ENCODE data around the gene COX6A1. TPM values are rescaled to one million over a fixed set of nuclear protein-coding genes. Genes with fewer than 3 reads are reported as not detected.

Gene COX6A1
- total RNA-seq, 1 experiment from 2014 or later, result 464 TPM

GRCh38 chr12:120406069-120406468 is 31.8 kb upstream of the COX6A1 start:
- RAD21 ChIA-PET (ENCODE audit: low non-redundant PET in 1 of 2, low total read pairs in 2 of 2, uncharacterized antibody in 2 of 2, unreplicated experiment in 2 of 2), result no interaction called here
- H3K27me3 ChIP-seq (ENCODE audit: insufficient read depth, low read length), result no peaks in the 10 kb centered on the region
- H3K4me2 ChIP-seq (ENCODE audit: low read length), result no peak overlapping the region
- H4K20me1 ChIP-seq (ENCODE audit: insufficient read depth), result no peaks in the 10 kb centered on the region
- intact Hi-C loops (cut with micrococcal nuclease), result no loop called here
- BruUV-seq (replicated peaks), result no TSS peak
- H3K9me3 ChIP-seq (ENCODE audit: control insufficient read depth in 1 of 2, insufficient read depth in 1 of 2, low read depth in 1 of 2, low read length in 2 of 2), result no peaks in the 10 kb centered on the region
- no peaks in the 10 kb centered on the region for H3K9me2 ChIP-seq (ENCODE audit: insufficient read depth)
- H3K9ac ChIP-seq (ENCODE audit: low read length), result no peak overlapping the region
- H3K36me3 ChIP-seq (ENCODE audit: control insufficient read depth in 1 of 2, insufficient read depth in 2 of 2, low read length in 2 of 2), result no peaks in the 10 kb centered on the region
- no peak for TF ChIP-seq JUND (IDR thresholded peaks at IDR 0.05)
- no peak for TF ChIP-seq SRF (IDR thresholded peaks at IDR 0.05; ENCODE audit: low read depth)
- no peak for TF ChIP-seq CBX3 (IDR thresholded peaks at IDR 0.05; ENCODE audit: low read depth)
- no peak for TF ChIP-seq EZH2phosphoT487 (IDR thresholded peaks at IDR 0.05; ENCODE audit: borderline replicate concordance)
- no peak for TF ChIP-seq CTCF (IDR thresholded peaks at IDR 0.05 in 2 of 3, conservative IDR thresholded peaks at IDR 0.05 in 1 of 3; ENCODE audit: borderline replicate concordance in 1 of 3, insufficient read depth in 1 of 3, low read depth in 2 of 3, low read length in 2 of 3)
- TF ChIP-seq EGR1 (IDR thresholded peaks at IDR 0.05; ENCODE audit: low read depth), result no peak
- TF ChIP-seq ELF1 (IDR thresholded peaks at IDR 0.05; ENCODE audit: borderline replicate concordance, low read depth), result no peak
- no peak for TF ChIP-seq TCF7L2 (IDR thresholded peaks at IDR 0.05; ENCODE audit: borderline replicate concordance, extremely low read depth, insufficient read depth, insufficient read length)
- no peak for TF ChIP-seq EZH2 (IDR thresholded peaks at IDR 0.05)
- no peak for TF ChIP-seq POLR2A (IDR thresholded peaks at IDR 0.05; ENCODE audit: borderline replicate concordance, extremely low read depth, insufficient read depth, insufficient read length)
- no peak for TF ChIP-seq RAD21 (IDR thresholded peaks at IDR 0.05; ENCODE audit: low read depth)
- TF ChIP-seq FOSL1 (IDR thresholded peaks at IDR 0.05; ENCODE audit: low read depth), result no peak
- no peak for TF ChIP-seq CEBPB (IDR thresholded peaks at IDR 0.05; ENCODE audit: low read depth)
- TF ChIP-seq SP1 (IDR thresholded peaks at IDR 0.05; ENCODE audit: low read depth), result no peak
- TF ChIP-seq, protein P1, sequence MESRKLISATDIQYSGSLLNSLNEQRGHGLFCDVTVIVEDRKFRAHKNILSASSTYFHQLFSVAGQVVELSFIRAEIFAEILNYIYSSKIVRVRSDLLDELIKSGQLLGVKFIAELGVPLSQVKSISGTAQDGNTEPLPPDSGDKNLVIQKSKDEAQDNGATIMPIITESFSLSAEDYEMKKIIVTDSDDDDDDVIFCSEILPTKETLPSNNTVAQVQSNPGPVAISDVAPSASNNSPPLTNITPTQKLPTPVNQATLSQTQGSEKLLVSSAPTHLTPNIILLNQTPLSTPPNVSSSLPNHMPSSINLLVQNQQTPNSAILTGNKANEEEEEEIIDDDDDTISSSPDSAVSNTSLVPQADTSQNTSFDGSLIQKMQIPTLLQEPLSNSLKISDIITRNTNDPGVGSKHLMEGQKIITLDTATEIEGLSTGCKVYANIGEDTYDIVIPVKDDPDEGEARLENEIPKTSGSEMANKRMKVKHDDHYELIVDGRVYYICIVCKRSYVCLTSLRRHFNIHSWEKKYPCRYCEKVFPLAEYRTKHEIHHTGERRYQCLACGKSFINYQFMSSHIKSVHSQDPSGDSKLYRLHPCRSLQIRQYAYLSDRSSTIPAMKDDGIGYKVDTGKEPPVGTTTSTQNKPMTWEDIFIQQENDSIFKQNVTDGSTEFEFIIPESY (IDR thresholded peaks at IDR 0.05; ENCODE audit: extremely low read depth, insufficient replicate concordance, low read length), result no peak
- no peak for TF ChIP-seq SIN3A (IDR thresholded peaks at IDR 0.05; ENCODE audit: low read depth)
- TF ChIP-seq ZFX (IDR thresholded peaks at IDR 0.05), result no peak
- POLR2A ChIA-PET, result no interaction called here
- no peaks in the 10 kb centered on the region for H3K79me2 ChIP-seq (ENCODE audit: insufficient read depth, low read length)
- no peaks in the 10 kb centered on the region for H3K4me1 ChIP-seq (ENCODE audit: control insufficient read depth in 1 of 2, insufficient read depth in 2 of 2, low read length in 2 of 2)
- DNase-seq (ENCODE audit: low read depth, low spot score), result no peak
- no peak overlapping the region for H2AFZ ChIP-seq (ENCODE audit: low read depth, low read length, poor library complexity, severe bottlenecking)
- H3K27ac ChIP-seq (ENCODE audit: low read depth, low read length), result no peak overlapping the region
- ATAC-seq, result no peak
- CTCF ChIA-PET, result no interaction called here
- no peak overlapping the region for H3K4me3 ChIP-seq (replicated peaks in 1 of 2; ENCODE audit: low read depth in 1 of 2, low read length in 2 of 2)

All from HCT116 (cell line).